NCI-H1694 (cell line): ENCODE data around the gene DGUOK.

ENCODE experiments used
- DNase-seq: peaks from one replicate; lab custom pipeline; 2025; lab: John Stamatoyannopoulos, UW

The DGUOK gene

GRCh38 chr2:73998451-73998850 is 71.8 kb downstream of the DGUOK start:
- no peak for DNase-seq

GRCh38 chr2:73998933-73999332 is 72.3 kb downstream of the DGUOK start:
- no peak for DNase-seq

- no peak for DNase-seq
Measured at GRCh38 chr2:73999881-74000597, 73.4 kb downstream of the DGUOK start.

GRCh38 chr2:74000666-74001065 is 74.0 kb downstream of the DGUOK start:
- no peak for DNase-seq

- no peak for DNase-seq
Measured at GRCh38 chr2:74001121-74001520, 74.4 kb downstream of the DGUOK start.

GRCh38 chr2:74001781-74002504 is 75.3 kb downstream of the DGUOK start:
- no peak for DNase-seq

GRCh38 chr2:74002505-74003421 is 76.1 kb downstream of the DGUOK start:
- DNase-seq, result peak; percentile 59

- DNase-seq, result no peak
Measured at GRCh38 chr2:74003494-74004211, 77.0 kb downstream of the DGUOK start.

- no peak for DNase-seq
Measured at GRCh38 chr2:74004212-74005182, 77.8 kb downstream of the DGUOK start.

- no peak for DNase-seq
Measured at GRCh38 chr2:74005786-74006185, 79.1 kb downstream of the DGUOK start.

GRCh38 chr2:74006459-74006858 is 79.8 kb downstream of the DGUOK start:
- DNase-seq, result no peak

GRCh38 chr2:74007121-74007520 is 80.4 kb downstream of the DGUOK start:
- DNase-seq, result no peak

GRCh38 chr2:74007711-74008110 is 81.0 kb downstream of the DGUOK start:
- DNase-seq, result no peak
